Stimulated activated CD8-positive, alpha-beta memory T cell treated with anti-CD3 and anti-CD28 coated beads, Interleukin-15, amount 100 ng/mL, for 24 hours (primary cell): Measurements from ENCODE around the gene FUS.
"Not testable (repeated sequence)": the region's sequence is repeated elsewhere in the genome, so short reads cannot be mapped to it uniquely, and the experiment has no call there.

Experiments used
- DNase-seq: peaks from one replicate; pipeline ENCODE4 v3.0.0-alpha.2; 2020; ENCODE audit warnings: low read depth

Gene FUS

DNA sequence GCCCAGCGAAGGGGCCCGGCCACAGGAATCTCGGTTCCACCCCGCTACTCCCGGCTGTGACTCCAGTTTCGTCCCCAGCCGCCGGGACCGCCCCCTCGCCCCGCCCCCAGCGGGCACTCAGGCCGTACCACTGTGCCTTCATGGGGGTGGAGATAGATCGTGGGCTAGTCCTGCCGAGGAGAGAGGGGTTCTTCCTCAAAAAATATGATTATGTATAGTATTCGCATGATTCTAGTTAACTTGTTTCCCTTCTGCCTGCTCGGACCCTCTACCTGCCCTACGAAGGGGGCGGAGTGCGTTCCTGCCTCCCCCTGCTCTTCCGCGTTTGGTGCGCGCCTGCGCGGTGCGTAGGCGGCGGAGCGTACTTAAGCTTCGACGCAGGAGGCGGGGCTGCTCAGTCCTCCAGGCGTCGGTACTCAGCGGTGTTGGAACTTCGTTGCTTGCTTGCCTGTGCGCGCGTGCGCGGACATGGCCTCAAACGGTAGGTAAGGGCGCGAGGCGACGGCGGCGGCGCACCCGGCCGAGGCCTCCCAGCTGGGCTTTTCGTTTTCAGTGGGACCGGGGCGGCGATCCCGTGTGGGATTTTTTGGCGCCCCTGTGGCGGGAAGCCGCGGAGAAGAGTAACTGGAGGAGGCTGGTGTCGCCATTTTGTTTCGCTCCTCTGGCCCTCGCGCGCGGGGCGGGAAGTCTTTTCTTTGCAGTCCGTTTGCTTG lies at the start of gene FUS:
FUS (plus strand) TSS at position 393 of the 713 bp plus-strand sequence; CDS start at position 469, 76 bp downstream.
- DNase-seq = peak; percentile 88

DNA sequence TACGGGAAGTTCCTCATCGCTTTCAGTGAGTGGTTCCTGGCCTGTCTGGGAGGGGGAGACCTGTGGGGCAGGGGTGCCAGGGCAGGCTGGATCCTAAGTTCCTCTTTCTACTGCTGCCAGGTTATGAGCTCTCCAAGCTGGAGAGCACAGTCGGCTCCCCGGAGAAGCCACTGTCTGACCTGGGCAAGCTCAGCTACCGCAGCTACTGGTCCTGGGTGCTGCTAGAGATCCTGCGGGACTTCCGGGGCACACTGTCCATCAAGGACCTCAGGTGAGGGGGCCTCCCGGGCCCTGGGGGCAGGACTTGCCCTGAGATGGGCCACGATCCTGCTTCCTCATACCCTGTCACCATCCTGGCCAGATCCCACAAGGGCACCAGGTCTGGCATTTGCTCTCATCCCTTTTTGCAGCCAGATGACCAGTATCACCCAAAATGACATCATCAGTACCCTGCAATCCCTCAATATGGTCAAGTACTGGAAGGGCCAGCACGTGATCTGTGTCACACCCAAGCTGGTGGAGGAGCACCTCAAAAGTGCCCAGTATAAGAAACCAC lies 49.5 kb upstream of the FUS start:
- no peak for DNase-seq

DNA sequence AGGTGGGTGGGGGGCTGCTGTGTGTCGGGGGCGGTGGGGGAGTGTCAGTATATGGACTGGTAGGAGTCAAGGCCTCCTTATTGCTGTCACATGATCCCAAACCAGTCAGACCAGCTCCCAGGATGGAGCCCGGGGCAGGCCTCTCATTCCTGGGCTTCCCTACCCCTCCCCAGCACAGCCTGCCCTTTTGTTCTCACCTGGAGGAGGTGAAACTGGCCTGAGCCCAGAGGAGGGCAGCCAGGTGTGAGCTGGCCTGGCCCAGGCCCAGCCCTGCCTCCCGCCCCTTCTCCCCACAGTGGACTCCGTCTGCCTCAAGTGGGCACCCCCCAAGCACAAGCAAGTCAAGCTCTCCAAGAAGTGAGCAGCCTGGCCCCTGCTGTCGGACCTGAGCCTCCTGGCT lies 49.0 kb upstream of the FUS start:
- DNase-seq = no peak

DNA sequence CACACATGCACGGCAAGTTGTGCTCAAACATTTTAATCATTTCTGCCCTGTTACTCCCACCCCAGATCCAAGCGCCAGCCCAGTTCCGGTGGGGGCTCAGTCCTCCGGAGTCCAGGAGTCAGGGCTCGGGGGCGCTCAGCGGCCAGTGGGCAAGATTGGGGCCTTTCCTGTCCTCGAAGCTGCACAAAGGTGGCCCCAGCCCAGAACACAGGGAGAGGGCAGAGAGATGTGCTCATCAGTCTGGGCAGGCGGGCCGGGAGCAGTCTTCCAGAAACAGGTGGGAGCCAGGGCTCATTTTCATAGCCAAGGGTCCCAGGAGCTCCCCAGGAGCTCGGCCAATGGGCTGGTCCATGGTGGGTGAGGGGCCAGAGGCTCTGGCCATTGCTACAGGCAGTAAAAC lies 48.5 kb upstream of the FUS start:
- no peak for DNase-seq

DNA sequence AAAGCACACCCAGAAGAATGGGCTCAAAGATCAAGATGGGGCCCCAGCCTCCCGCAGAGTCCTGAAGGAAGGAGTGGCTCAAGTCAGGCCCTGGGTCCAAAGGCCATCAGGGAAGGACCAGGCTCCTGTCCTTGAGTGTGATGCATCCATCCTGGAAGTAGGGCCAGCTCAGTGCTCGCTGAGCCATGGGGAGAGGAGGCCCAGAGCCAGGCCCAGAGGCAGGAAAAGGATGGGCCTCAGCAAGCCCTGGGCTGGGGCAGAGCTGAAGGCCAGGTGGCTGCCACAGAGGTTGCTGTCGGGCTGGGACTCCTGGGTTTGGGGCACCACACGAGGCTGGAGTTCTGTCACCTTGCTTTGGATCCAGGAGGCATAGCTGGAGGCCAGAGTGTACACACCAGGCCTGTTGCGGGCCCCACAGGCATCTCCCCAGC lies 48.1 kb upstream of the FUS start:
- DNase-seq = no peak

DNA sequence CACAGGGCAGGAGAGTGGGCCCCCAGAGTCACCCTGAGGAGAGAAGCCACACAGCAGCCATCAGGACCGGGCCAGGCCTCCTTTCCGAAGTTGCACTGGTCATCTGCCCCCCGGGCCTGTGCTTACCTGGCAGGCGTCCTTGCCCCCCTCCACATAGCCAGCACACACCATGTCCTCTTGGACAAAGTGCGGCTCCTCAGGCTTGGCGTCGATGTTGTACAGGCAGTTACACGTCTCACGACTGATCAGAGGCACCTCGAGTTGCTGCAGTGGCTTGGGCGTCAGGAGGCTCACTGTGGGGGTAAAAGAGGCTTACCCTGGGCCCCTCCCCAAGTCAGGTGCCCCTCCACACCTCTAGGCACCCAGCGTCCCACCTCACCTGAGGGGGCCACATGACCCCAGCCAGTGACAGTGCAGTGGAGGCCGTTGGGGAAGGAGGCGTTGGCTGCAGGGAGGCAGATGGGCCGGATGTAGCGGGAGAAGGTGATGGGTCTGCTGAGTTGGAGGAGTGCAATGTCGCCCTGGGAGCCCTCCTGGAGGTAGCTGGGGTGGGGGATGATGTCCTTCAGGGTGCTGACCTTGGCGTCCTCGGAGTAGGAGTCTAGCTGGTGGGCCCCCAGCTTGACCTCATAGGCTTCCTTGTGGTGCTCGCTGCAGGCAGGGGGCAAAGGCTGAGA lies 47.5 kb upstream of the FUS start:
- no peak for DNase-seq

DNA sequence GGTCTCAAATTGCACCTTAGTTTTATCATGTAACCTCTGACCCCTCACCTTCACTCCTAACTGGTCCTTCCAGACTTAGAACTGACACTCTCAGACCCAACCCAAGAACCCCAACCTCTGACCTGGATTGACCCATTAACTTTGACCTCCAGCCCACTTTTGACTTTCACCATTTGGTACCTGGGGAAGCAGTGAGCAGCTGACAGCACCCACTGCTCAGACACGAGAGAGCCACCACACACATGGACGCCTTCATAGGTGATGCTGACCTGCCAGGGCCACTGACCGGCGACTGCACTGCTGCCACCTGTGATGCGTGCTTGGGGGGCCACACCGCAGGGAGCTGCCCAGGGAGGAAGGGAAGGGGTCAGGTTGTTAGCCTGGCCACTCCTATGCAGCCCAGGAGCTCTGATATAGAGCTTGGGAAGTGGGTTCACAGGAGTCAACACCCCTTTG lies 46.9 kb upstream of the FUS start:
- DNase-seq = no peak

DNA sequence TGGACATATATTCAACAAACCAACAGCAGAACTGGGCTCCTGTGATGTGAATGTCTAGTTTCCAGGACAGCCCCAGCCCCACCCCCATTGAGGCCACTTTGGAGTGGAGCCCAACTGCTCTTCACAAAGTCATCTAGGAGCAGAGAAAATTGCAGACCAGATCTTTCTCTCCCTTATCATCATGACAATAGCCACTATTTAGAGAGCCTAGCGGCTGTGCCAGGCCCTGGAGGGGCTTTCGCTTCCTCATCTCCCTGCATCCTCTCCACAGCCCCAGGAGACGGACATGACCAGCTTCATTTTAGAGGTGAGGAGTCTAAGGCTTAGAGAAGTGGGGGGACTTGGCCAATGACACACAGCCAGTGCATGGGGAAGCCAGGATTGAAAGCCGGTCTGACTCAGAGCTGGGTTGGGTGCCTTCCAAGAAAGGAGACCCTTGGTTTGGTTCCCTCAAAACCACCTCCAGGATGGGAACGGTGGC lies 45.8 kb upstream of the FUS start:
- no peak for DNase-seq

DNA sequence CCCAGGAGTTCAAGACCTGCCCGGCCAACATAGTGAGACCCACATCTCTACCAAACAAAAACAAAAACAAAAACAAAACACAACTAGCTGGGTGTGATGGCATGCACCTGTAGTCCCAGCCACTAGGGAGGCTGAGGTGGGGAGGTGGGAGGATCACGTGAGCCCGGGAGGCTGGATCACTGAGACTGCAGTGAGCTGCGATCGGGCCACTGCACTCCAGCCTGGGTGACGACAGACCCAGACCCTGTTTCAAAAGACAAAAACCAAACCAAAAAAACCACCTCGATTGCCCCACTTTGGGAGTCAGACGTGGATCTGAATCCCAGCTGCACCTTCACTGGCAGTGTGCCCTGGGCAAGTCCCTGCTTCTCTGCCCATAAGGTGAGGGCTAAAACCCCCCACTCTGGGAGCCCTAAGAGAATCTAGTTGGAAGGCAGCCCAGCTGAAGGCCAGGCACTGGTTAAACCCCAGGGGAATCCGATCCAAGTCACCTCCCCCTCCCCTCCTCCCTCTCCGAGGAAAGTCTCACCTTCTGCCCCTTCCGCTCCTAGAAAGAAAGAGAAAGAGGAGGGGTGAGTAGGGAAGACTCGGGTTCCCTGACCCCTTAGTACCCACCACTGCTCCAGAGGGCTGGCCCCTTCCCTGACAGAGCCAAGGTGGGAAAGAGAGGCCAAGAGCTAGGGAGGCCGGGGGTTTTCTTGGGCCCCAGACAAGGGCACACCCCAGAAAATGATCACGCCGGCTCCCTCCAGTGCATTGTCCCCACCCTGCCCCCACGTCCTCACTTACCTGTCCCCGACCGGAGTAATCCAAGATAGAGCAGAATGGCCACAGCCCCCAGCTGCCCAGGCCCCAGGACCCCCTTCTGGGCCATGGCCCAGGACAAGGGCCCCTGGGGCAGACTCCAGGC lies 45.1 kb upstream of the FUS start:
- no peak for DNase-seq

DNA sequence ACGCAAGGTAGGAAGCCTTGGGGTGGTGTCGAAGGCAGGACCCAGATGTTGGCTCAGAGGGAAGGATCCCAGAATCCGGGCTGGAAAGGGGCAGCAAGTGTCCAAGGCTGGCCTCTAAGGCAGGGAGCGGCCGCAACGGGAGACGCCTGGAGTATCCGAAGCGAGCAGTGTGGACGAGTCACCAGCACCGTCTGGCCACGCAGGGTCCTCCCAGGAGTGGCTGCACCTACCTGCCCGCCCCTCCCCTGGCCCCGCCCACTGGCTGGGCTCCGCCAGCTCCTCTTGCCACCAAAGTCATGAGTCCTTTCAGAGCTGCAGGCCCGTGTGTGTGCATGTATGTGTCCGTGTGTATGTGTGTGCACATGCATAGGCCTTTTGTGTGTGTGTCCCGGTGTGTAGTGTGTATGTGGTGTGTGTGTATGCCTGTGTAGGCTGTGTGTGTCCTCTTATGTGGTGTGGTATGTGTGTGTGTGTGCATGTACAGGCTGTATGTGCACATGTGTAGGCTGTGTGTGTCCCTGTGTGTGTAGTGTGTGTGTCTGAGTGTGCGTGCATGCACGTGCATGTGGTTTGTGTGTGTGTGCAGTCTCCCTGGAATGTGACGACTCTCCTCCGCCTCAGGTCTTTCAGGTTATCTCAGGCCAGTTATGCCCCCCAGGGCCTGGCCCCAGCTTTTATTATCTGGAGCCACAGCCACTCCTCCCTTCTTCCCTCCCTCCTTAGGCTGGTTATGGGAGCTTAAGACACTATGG lies 44.2 kb upstream of the FUS start, which contains the start of gene PRSS8:
PRSS8 (minus strand) TSS at position 193 of the 752 bp plus-strand sequence. CDS start 229 bp downstream, outside the sequence.
- DNase-seq = no peak

DNA sequence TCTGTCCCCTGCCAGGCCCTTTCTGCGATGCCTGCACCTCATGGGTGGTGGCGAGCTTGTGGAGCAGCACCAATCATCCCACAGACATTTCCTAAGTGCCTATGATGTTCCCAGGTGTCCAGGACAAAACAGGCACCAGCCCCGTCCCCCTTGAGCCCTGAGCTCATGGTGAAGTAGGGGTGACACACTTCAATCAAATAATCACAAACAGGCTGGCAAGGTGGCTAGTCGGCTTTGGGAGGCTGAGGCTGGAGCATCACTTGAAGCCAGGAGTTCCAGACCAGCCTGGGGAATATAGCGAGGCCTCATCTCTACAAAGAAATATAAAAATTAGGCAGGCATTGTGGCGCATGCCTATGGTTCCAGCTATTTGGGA lies 43.7 kb upstream of the FUS start:
- no peak for DNase-seq

DNA sequence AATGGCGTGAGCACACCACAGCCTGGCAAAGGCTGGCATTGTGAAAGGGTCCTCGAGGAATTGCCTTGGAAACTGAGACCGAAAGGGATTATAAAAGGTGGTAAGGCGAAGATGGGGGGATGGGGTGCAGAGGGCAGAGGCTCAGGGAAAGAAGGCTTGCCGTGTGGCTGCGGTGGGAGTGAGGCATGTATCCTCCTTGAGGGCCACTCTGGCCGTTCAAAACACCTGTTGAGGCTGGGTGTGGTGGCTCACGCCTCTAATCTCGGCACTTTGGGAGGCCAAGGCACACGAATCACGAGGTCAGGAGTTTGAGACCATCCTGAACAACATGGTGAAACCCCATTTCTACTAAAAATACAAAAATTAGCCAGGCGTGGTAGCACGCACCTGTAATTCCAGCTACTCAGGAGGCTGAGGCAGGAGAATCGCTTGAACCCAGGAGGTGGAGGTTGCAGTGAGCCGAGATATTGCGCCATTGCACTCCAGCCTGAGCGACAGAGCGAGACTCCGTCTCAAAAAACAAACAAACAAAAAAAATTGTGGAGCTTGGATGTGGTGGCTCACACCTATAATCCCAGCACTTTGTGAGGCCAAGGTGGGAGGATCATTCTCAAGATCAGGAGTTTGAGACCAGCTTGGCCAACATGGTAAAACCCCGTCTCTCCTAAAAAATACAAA lies 43.0 kb upstream of the FUS start:
- DNase-seq = not testable (repeated sequence)

DNA sequence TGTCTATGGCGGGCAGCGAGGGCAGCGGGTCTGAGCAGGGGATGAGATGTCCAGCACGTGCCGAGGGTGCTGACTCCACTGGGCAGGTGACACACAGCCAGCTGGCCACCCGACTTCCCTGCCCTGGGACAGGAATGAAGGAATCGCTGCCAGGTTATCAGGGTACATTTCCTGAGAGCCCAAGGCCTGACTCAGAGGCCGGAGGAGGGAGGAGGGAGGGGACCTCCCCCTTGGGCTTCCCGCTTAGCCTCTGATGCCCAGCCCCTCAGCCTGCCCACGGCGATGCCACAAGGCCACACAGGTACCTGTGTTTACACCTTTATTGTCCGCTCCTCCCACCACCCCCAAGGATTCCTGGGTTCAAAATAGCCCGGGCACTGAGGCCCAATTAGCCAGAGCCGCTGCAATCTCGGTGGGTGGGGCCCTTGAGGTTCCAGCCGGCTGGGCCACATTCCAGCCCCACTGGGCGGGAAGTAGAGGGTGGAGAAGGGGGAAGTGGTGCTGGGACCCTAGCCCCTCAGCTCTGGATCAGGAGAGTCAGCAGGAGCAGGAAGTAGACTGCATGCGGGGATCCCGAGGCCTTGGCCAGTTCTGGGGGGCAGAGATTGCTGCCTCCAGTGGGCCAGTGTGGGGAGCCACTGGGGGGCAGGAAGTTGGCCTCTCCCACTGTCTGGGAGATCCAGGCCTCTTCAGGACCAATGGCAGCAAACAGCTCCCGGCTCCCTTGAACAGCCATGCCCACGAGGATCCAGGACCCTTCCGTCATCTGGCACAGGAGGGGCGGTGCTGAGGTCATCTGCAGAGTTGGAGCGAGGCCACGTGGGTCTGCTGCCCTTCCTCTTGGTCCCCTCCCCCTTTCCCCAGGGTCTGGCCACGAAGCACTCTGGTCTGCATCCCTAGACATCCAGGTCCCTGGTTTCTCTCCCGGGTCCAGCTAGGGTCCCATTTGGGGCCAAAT lies 41.0 kb upstream of the FUS start:
- no peak for DNase-seq

DNA sequence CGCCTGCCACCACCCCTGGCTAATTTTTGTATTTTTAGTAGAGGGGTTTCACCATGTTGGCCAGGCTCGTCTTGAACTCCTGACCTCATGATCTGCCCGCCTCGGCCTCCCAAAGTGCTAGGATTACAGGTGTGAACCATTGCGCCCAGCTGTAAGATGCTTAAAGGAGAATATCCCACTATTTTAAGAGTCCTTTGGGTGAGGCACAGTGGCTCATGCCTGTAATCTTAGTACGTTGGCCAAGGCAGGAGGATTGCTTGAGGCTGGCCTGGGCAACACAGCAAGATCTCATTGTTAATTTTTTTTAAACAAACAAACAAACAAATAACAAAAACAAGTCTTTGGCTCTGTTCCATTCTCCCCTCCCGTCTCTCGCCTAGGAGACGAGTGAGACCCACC lies 38.9 kb upstream of the FUS start:
- DNase-seq = not testable (repeated sequence)

DNA sequence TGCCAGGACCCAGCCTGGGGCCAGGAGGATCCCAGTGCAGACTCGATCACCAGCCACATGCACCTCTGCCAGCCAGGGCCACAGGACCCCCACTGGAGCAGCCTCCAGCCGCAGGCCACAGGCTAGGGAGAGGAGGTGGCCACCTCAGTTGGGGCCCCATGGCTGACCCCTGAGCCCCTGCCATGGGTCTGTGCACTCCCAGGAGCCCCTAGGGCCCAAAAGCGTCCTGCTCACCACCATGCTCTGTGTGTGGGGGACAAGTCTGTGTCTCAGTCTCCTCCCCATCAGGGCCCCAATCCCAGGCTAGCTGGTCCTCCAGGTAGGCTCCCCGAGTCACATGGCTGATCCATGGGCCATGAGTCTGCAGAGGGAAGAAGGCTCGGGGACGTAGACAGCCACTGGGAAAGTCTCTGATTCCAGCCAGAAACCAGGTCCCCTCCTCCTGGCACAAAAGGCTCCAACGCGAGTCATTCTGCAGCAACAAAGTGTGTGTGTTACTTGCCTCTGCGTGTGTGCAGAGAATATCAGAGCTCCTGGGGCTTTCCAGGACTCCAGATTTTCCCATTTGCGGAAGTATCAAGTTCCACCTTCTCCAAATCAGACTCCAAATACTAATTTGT lies 38.3 kb upstream of the FUS start:
- DNase-seq = no peak

DNA sequence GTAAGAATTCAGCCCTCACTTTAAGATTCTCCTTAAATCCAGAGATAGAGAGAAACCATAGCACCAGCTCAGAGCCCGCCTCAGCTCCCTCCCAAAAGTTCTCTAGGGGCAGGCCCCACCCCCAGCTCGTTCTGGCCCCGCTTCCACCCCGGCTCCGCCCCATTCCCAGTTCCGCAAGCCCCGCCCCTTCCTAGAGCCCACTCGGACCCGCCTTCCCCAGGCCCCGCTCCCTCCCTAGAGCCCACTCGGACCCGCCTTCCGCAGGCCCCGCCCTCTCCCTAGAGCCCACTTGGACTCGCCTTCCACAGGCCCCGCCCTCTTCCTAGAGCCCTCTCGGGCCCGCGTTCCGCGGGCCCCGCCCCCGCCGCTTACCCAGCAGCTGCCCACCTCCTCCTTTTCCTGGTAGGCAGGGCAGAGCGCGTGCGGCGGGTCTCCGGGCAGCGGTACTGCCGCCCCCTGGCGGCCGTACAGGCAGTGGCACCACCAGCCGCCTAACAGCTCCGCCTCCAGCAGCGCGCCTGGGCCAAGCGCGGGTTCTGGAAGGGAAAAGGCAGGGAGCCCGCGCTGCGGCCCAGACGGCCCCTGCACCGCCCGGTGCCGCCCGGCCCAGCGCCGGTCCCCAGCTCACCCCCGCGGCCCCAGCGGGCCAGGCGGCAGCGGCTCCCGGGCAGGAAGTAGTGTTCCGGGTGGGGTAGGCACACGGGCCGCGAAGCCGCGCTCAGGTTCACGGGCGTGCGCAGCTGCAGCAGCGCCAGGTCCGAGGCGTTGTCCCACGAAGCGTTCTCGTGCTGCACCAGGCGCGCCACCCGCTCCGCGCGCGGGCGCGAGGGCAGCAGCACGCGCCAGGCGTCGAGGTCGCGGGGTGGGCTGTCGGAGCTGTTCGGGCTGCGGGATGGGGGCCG lies 37.6 kb upstream of the FUS start:
- DNase-seq = peak; percentile 89

DNA sequence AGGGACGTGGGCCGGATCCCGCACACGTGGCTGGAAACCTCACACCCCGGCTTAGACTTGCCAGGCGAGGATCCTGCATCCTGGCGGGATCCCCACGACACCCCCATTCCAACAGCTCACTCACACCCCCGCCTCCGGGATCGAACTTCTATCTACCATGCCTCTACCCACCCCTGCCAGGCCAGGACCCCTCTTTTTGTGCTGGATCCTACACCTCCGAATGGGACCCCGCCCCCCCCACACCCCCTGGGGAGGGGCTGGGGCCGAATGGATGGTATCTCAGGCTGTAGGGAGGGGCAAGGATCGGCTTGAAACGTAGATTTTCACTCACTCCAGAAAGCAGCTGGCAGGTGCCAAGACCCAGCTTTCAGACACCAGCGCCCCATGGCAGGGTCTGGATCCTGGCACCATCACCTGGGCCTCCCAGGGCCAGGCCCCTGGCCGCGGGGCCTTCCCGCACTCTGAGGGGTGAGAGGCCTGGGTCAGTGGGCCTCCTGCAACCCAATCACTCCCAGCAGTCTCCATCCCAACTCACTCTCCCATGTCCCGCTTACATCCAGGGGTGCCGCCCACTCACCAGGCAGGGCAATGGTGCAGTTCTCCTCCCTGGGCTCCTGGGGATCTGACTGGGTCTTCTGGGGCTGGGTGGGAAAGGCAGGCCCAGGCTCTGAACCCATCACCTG lies 36.8 kb upstream of the FUS start:
- no peak for DNase-seq
